Measurements from ENCODE around the gene POFUT2.

- TF ChIP-seq POLR2A (IDR thresholded peaks at IDR 0.05) (no peak), CTCF (IDR thresholded peaks at IDR 0.05) (no peak)
Observed at GRCh38 chr21:45293726-45294401, 6.2 kb upstream of the POFUT2 start.

Data from adrenal gland (tissue), 5 donors.